Vagina (tissue), 2 donors: ENCODE data around the gene NPY4R.
"Not testable (repeated sequence)": the region's sequence is repeated elsewhere in the genome, so short reads cannot be mapped to it uniquely, and the experiment has no call there.

ENCODE experiments used
- CTCF ChIP-seq, 3 experiments: fragments of 450-650 bp in 2 of 3; fragments of 200-600 bp in 1 of 3; sonication (generic) in 1 of 3; IDR thresholded peaks; one replicate each; pipeline ENCODE4 v1.5.1; 2017 to 2019; ENCODE audit warnings: antibody characterized with exemption in 3 of 3, mild to moderate bottlenecking in 2 of 3, moderate library complexity in 2 of 3
- POLR2AphosphoS5 ChIP-seq, 2 donors: sonication (generic); formaldehyde crosslinking; IDR thresholded peaks; one replicate each; pipeline ENCODE4 v1.9.0; 2017; ENCODE audit warnings: antibody characterized with exemption in 2 of 2, mild to moderate bottlenecking in 2 of 2, low read depth in 1 of 2; ENCODE audit not compliant: insufficient read depth in 1 of 2

- not testable (repeated sequence) for TF ChIP-seq CTCF (IDR thresholded peaks at IDR 0.05); POLR2AphosphoS5 (IDR thresholded peaks at IDR 0.05; ENCODE audit: insufficient read depth in 1 of 2, low read depth in 1 of 2)
Measured at GRCh38 chr10:46473758-46474157, 8.0 kb upstream of the NPY4R start.
